Activated naive CD8-positive, alpha-beta T cell treated with anti-CD3 and anti-CD28 coated beads, Interleukin-2, amount 10 ng/mL, durations not matched to agents 7 days and 5 days (primary cell): ENCODE measurements around the gene TMEFF2. TPM values are rescaled to one million over a fixed set of nuclear protein-coding genes. Genes with fewer than 3 reads are reported as not detected.
"Not testable (repeated sequence)": the region's sequence is repeated elsewhere in the genome, so short reads cannot be mapped to it uniquely, and the experiment has no call there.

Source experiments
- ATAC-seq: fragments of 150-1000 bp; cut with Tn5 transposase; one replicate; pipeline ENCODE4 v1.10.0; 2021; ENCODE audit warnings: low read depth, moderate library complexity
- POLR2A ChIA-PET: fragments of 350-600 bp; sonication (Branson Sonifier 250); formaldehyde crosslinking; loops from one replicate; lab custom pipeline; 2021; ENCODE audit warnings: antibody characterized with exemption; lab: Charles Lee
- DNase-seq: peaks from one replicate; pipeline ENCODE4 v3.0.0; 2021
- H3K27ac Mint-ChIP-seq: one replicate; pipeline ENCODE4 v1.8.0; 2022; ENCODE audit warnings: mild to moderate bottlenecking, mixed read lengths
- H3K27me3 Mint-ChIP-seq: one replicate; pipeline ENCODE4 v1.8.0; 2022; ENCODE audit warnings: mild to moderate bottlenecking, moderate library complexity, mixed read lengths
- H3K36me3 Mint-ChIP-seq: one replicate; pipeline ENCODE4 v1.8.0; 2021; ENCODE audit warnings: mild to moderate bottlenecking, mixed read lengths
- H3K4me1 Mint-ChIP-seq: one replicate; pipeline ENCODE4 v1.8.0; 2021; ENCODE audit warnings: mixed read lengths
- H3K4me3 Mint-ChIP-seq: one replicate; pipeline ENCODE4 v1.8.0; 2022; ENCODE audit warnings: mild to moderate bottlenecking, moderate library complexity, mixed read lengths
- H3K9me3 Mint-ChIP-seq: one replicate; pipeline ENCODE4 v1.8.0; 2021; ENCODE audit warnings: mixed read lengths
- total RNA-seq, 2 experiments: library from RNA; stranded (reverse); gene quantifications; one replicate each; pipeline ENCODE4 v1.2.3, GENCODE V29; 2021

Gene TMEFF2
- total RNA-seq, 2 experiments from 2014 or later = not detected

- H3K4me1 Mint-ChIP-seq = no peaks in the 10 kb centered on the region
- ATAC-seq = no peak
- H3K9me3 Mint-ChIP-seq = no peaks in the 10 kb centered on the region
- DNase-seq = no peak
- POLR2A ChIA-PET = no interaction called here
- H3K27me3 Mint-ChIP-seq = peaks cover 4% of the 10 kb centered on the region
- no peak overlapping the region for H3K27ac Mint-ChIP-seq
- H3K4me3 Mint-ChIP-seq = no peak overlapping the region
- no peaks in the 10 kb centered on the region for H3K36me3 Mint-ChIP-seq
These were observed 95.8 kb downstream of the TMEFF2 start for GRCh38 chr2:192098814-192099491.

- Mint-ChIP-seq H3K9me3 (no peaks in the 10 kb centered on the region), H3K27ac (no peak overlapping the region), H3K27me3 (peaks cover 12% of the 10 kb centered on the region), H3K4me1 (no peaks in the 10 kb centered on the region), H3K36me3 (no peaks in the 10 kb centered on the region), H3K4me3 (no peak overlapping the region)
- ATAC-seq (no peak), DNase-seq (no peak)
- POLR2A ChIA-PET = no interaction called here
These were observed 103.3 kb downstream of the TMEFF2 start for GRCh38 chr2:192091476-192091875.

DNA sequence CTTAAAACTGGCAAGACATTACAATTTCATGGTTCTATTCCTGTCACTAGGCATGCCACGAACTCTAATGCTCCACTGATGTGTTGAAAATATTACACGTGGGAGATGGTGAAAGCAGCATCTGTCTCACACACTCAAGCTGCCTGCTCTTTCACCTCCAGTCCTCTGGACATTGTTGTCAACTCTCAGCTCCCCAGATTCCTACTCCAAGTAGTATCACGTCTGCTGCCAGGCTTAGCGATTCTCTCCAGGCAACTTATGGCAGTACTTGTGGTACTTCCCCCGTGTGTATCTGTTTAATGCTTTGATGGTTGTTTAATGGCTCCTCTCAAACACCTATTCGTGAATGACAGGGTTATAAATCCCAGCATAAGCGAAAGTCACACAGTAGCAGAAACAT is 103.8 kb downstream of the TMEFF2 start:
- no peak for DNase-seq
- H3K9me3 Mint-ChIP-seq = no peaks in the 10 kb centered on the region
- H3K4me1 Mint-ChIP-seq = no peaks in the 10 kb centered on the region
- POLR2A ChIA-PET = no interaction called here
- H3K27ac Mint-ChIP-seq = no peak overlapping the region
- H3K36me3 Mint-ChIP-seq = no peaks in the 10 kb centered on the region
- no peak for ATAC-seq
- H3K4me3 Mint-ChIP-seq = no peak overlapping the region
- H3K27me3 Mint-ChIP-seq = peaks cover 12% of the 10 kb centered on the region

GRCh38 chr2:192087398-192087958 is 107.3 kb downstream of the TMEFF2 start:
- no peaks in the 10 kb centered on the region for H3K9me3 Mint-ChIP-seq
- POLR2A ChIA-PET = no interaction called here
- H3K27ac Mint-ChIP-seq = no peak overlapping the region
- H3K4me1 Mint-ChIP-seq = no peaks in the 10 kb centered on the region
- H3K27me3 Mint-ChIP-seq = peaks cover 8% of the 10 kb centered on the region
- no peak overlapping the region for H3K4me3 Mint-ChIP-seq
- no peaks in the 10 kb centered on the region for H3K36me3 Mint-ChIP-seq
- ATAC-seq = no peak
- no peak for DNase-seq

- H3K36me3 Mint-ChIP-seq = no peaks in the 10 kb centered on the region
- no peaks in the 10 kb centered on the region for H3K9me3 Mint-ChIP-seq
- no peak overlapping the region for H3K4me3 Mint-ChIP-seq
- DNase-seq = no peak
- POLR2A ChIA-PET = no interaction called here
- no peak for ATAC-seq
- no peaks in the 10 kb centered on the region for H3K4me1 Mint-ChIP-seq
- peaks cover 2% of the 10 kb centered on the region for H3K27me3 Mint-ChIP-seq
- H3K27ac Mint-ChIP-seq = no peak overlapping the region
These were observed 112.6 kb downstream of the TMEFF2 start for GRCh38 chr2:192082121-192082520.

GRCh38 chr2:192080096-192080495 is 114.6 kb downstream of the TMEFF2 start:
- H3K36me3 Mint-ChIP-seq, DNase-seq, H3K4me3 Mint-ChIP-seq, H3K27me3 Mint-ChIP-seq, H3K27ac Mint-ChIP-seq, H3K9me3 Mint-ChIP-seq, POLR2A ChIA-PET, ATAC-seq, H3K4me1 Mint-ChIP-seq: not testable (repeated sequence)

DNA sequence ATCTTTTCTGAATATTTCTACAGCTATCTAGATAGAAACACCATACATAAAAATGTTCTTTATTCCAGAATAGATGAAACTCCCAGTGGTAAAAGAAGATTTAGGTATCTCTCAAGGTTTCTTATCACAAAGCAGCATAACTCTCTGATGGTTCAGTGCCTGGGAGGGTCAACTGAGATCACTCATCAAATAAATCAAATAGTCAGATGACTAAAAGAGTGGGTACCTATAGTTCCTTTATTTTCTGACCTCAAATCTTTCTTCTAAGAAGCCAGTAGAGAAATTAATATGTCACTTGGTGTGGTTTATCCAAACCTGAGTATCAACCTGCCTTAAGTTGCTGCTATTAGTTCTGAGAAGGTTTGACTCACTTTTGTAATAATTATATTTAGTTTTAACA is 120.9 kb downstream of the TMEFF2 start:
- ATAC-seq (no peak), DNase-seq (no peak)
- H3K27ac Mint-ChIP-seq = no peak overlapping the region
- POLR2A ChIA-PET = no interaction called here
- H3K4me1 Mint-ChIP-seq = peaks cover 23% of the 10 kb centered on the region
- H3K4me3 Mint-ChIP-seq = no peak overlapping the region
- H3K36me3 Mint-ChIP-seq = no peaks in the 10 kb centered on the region
- H3K9me3 Mint-ChIP-seq = no peaks in the 10 kb centered on the region
- H3K27me3 Mint-ChIP-seq = peaks cover 3% of the 10 kb centered on the region

DNA sequence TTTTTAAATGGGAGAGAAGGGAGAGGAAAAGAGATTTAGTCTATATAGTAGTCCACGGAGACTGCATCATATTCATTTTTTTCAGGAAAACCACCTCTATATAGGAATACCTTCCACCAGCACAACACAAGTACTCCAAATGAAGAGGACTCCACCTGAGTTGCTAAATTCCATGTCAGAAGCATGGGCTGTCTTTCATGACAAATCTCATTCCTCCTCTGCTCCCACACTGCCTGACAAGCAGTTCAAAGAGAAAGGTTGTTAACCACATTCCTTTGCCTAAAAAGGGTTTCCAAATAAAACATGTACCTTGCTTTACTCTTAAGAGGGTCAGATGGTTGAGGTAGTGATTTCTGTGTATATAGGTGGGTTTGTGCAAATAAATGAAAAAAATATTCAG is 122.0 kb downstream of the TMEFF2 start:
- ATAC-seq = no peak
- peaks cover 23% of the 10 kb centered on the region for H3K4me1 Mint-ChIP-seq
- H3K27ac Mint-ChIP-seq = no peak overlapping the region
- DNase-seq = no peak
- POLR2A ChIA-PET = no interaction called here
- peak overlapping the region; percentile 17 for H3K4me3 Mint-ChIP-seq
- H3K27me3 Mint-ChIP-seq = peaks cover 5% of the 10 kb centered on the region
- H3K36me3 Mint-ChIP-seq = no peaks in the 10 kb centered on the region
- H3K9me3 Mint-ChIP-seq = no peaks in the 10 kb centered on the region

- DNase-seq (no peak), ATAC-seq (peak; percentile 66)
- Mint-ChIP-seq H3K9me3 (no peaks in the 10 kb centered on the region), H3K36me3 (no peaks in the 10 kb centered on the region), H3K27me3 (peaks cover 9% of the 10 kb centered on the region), H3K27ac (no peak overlapping the region), H3K4me1 (peaks cover 23% of the 10 kb centered on the region), H3K4me3 (peak overlapping the region; percentile 17)
- POLR2A ChIA-PET = no interaction called here
These were observed 122.5 kb downstream of the TMEFF2 start for GRCh38 chr2:192072261-192072660.

DNA sequence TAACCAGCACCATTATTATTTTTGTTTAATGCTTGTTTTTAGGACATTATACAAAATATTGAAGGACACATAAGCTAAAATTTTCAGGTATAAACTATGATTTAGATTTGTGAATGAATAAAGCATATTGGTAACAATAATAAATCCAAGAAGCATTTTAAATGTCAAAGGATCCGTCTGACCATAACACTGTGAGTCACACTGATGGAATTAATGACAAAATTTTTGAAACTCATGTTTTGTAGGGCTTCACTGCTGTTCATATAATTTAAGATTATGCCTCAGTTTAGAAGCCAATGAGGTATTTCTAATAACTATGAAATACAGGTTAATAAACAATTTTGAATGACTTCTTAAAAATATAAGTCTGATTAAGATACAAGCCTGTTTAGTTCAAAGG is 124.6 kb downstream of the TMEFF2 start:
- no peaks in the 10 kb centered on the region for H3K36me3 Mint-ChIP-seq
- H3K9me3 Mint-ChIP-seq = no peaks in the 10 kb centered on the region
- H3K27ac Mint-ChIP-seq = no peak overlapping the region
- DNase-seq (no peak), ATAC-seq (no peak)
- no peak overlapping the region for H3K4me3 Mint-ChIP-seq
- peaks cover 16% of the 10 kb centered on the region for H3K27me3 Mint-ChIP-seq
- H3K4me1 Mint-ChIP-seq = peaks cover 16% of the 10 kb centered on the region
- POLR2A ChIA-PET = no interaction called here

DNA sequence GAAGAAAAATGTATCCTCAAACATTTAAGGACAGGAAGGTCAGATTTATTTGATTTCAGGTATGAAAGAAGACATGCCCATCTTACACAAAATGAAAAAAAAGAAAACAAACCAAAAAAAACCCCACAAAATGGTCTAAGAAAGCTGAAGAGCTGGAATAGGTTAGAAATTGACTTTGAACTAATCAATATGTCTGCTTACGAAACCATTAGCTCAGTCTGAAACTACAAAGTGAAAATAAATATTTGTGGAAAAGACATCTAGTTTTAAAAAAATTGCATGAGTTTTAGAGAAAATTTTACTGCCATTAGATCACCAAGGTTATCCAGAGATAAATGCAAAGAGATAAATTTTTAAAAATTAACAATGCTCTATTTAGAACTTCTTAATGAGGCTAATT is 125.3 kb downstream of the TMEFF2 start:
- POLR2A ChIA-PET = no interaction called here

GRCh38 chr2:192068966-192069365 is 125.8 kb downstream of the TMEFF2 start:
- DNase-seq (no peak), ATAC-seq (no peak)
- Mint-ChIP-seq H3K9me3 (no peaks in the 10 kb centered on the region), H3K36me3 (no peaks in the 10 kb centered on the region), H3K27me3 (peaks cover 22% of the 10 kb centered on the region), H3K27ac (no peak overlapping the region), H3K4me3 (no peak overlapping the region), H3K4me1 (peaks cover 16% of the 10 kb centered on the region)
- POLR2A ChIA-PET = no interaction called here

More for the DNA sequence above, 125.3 kb downstream of the TMEFF2 start:
- DNase-seq (no peak), ATAC-seq (no peak)
- Mint-ChIP-seq H3K4me3 (no peak overlapping the region), H3K27me3 (peaks cover 21% of the 10 kb centered on the region), H3K27ac (no peak overlapping the region), H3K9me3 (no peaks in the 10 kb centered on the region), H3K4me1 (peaks cover 16% of the 10 kb centered on the region), H3K36me3 (no peaks in the 10 kb centered on the region)

GRCh38 chr2:192067631-192068030 is 127.1 kb downstream of the TMEFF2 start:
- no peak for DNase-seq
- ATAC-seq = no peak
- no peak overlapping the region for H3K27ac Mint-ChIP-seq
- H3K4me3 Mint-ChIP-seq = no peak overlapping the region
- peaks cover 10% of the 10 kb centered on the region for H3K4me1 Mint-ChIP-seq
- H3K36me3 Mint-ChIP-seq = no peaks in the 10 kb centered on the region
- POLR2A ChIA-PET = no interaction called here
- no peaks in the 10 kb centered on the region for H3K9me3 Mint-ChIP-seq
- H3K27me3 Mint-ChIP-seq = peaks cover 28% of the 10 kb centered on the region

- DNase-seq (no peak), ATAC-seq (no peak)
- H3K36me3 Mint-ChIP-seq = no peaks in the 10 kb centered on the region
- H3K4me1 Mint-ChIP-seq = no peaks in the 10 kb centered on the region
- H3K27ac Mint-ChIP-seq = no peak overlapping the region
- H3K9me3 Mint-ChIP-seq = no peaks in the 10 kb centered on the region
- H3K27me3 Mint-ChIP-seq = peaks cover 38% of the 10 kb centered on the region
- H3K4me3 Mint-ChIP-seq = no peak overlapping the region
- POLR2A ChIA-PET = no interaction called here
These were observed 130.3 kb downstream of the TMEFF2 start for GRCh38 chr2:192064459-192064858.
